Spinal cord (tissue), 10 donors: ENCODE data around the gene MAGT1. TPM values are rescaled to one million over a fixed set of nuclear protein-coding genes. Genes with fewer than 3 reads are reported as not detected.
A peak's percentile ranks its signal among the peaks of the same experiment; 100 is the strongest.
"Not testable (repeated sequence)": the region's sequence is repeated elsewhere in the genome, so short reads cannot be mapped to it uniquely, and the experiment has no call there.

ENCODE experiments used
- DNase-seq, 6 donors: peaks; one replicate each; pipeline versions ENCODE4 v3.0.0 to v3.0.0-alpha.2; 2013 to 2015; ENCODE audit warnings: low spot score in 6 of 6, low read depth in 4 of 6
- H3K27ac ChIP-seq: one replicate; pipeline ENCODE4 v1.5.1; 2013; ENCODE audit warnings: low read depth, low read length, control low read depth
- H3K27me3 ChIP-seq: one replicate; pipeline ENCODE4 v1.6.1; 2013; ENCODE audit warnings: low read length; ENCODE audit not compliant: control insufficient read depth, insufficient read depth
- H3K36me3 ChIP-seq: one replicate; pipeline ENCODE4 v1.6.1; 2013; ENCODE audit warnings: low read length; ENCODE audit not compliant: control insufficient read depth, insufficient read depth
- H3K4me1 ChIP-seq: one replicate; pipeline ENCODE4 v1.6.1; 2013; ENCODE audit warnings: low read length; ENCODE audit not compliant: control insufficient read depth, insufficient read depth
- H3K4me3 ChIP-seq: one replicate; pipeline ENCODE4 v1.5.1; 2013; ENCODE audit warnings: low read depth, low read length, control low read depth
- H3K9me3 ChIP-seq: one replicate; pipeline ENCODE4 v1.6.1; 2013; ENCODE audit warnings: low read length; ENCODE audit not compliant: control insufficient read depth, insufficient read depth
- WGBS: methylation state at CpG from one replicate; pipeline ENCODE4 v1.1.5; 2013; ENCODE audit warnings: missing lambda C conversion rate; ENCODE audit not compliant: insufficient coverage; 5-methylcytosine and 5-hydroxymethylcytosine counted together
- long read RNA-seq, 4 donors: transcript quantifications; one replicate each; lab custom pipeline, GENCODE V29; 2026
- polyA plus RNA-seq, 2 donors: library from polyadenylated mRNA; unstranded; fragments of 120-200 nt; gene quantifications; one replicate each; pipeline ENCODE4 v1.2.1, GENCODE V29; 2013; ENCODE audit not compliant: insufficient read length in 2 of 2
- total RNA-seq, 2 donors: library from RNA; depleted of rRNA in 1 of 2; stranded (reverse); fragments of 120-200 nt in 1 of 2; fragments of >200 nt in 1 of 2; gene quantifications; one replicate each; pipeline versions ENCODE4 v1.2.3 to v1.2.4, GENCODE V29; 2013 to 2014
- donor health status: healthy.

The MAGT1 gene
- total RNA-seq (10 to 100 TPM; 66.2 to 66.8 TPM), polyA plus RNA-seq (10 to 100 TPM; 31.3 to 35.4 TPM)
- long read RNA-seq, donor 1, full-length matches to known transcripts: 11 of 688 reads
- long read RNA-seq, donor 1, partial matches to known transcripts: 654 of 688 reads
- long read RNA-seq, donor 1, other reads (novel, unspliced or antisense): 23 of 688 reads
- long read RNA-seq, donor 2, full-length matches to known transcripts: 3 of 307 reads
- long read RNA-seq, donor 2, partial matches to known transcripts: 31 of 307 reads
- long read RNA-seq, donor 2, other reads (novel, unspliced or antisense): 273 of 307 reads
- long read RNA-seq, donor 3, full-length matches to known transcripts: 8 of 377 reads
- long read RNA-seq, donor 3, partial matches to known transcripts: 83 of 377 reads
- long read RNA-seq, donor 3, other reads (novel, unspliced or antisense): 286 of 377 reads
- long read RNA-seq, donor 4, full-length matches to known transcripts: 13 of 1,457 reads
- long read RNA-seq, donor 4, partial matches to known transcripts: 1,392 of 1,457 reads
- long read RNA-seq, donor 4, other reads (novel, unspliced or antisense): 52 of 1,457 reads

- Histone ChIP-seq H3K27ac (peak within 1 kb of the TSS; percentile 88), H3K9me3 (peaks cover 1% of the 10 kb centered on the region), H3K4me1 (peaks cover 5% of the 10 kb centered on the region), H3K4me3 (peak within 1 kb of the TSS; percentile 54), H3K27me3 (no peaks in the 10 kb centered on the region), H3K36me3 (no peaks in the 10 kb centered on the region)
- 32% methylated on average over 44 of the region's 49 CpGs for WGBS
- peak; percentile 82 to 99 (median 92) for DNase-seq
Observed at GRCh38 chrX:77894921-77895886, at the start of gene MAGT1. Gene MAGT1 (minus strand): TSS chrX:77895435. CDS start chrX:77895410, 25 bp downstream.

- not testable (repeated sequence) for DNase-seq
- WGBS: 100% methylated on average over 3 of the region's 6 CpGs
Observed at GRCh38 chrX:77945031-77945430, 49.8 kb upstream of the MAGT1 start.

GRCh38 chrX:77938083-77938680 lies 42.9 kb upstream of the MAGT1 start:
- no peaks in the 10 kb centered on the region for H3K9me3 ChIP-seq
- no peaks in the 10 kb centered on the region for H3K4me1 ChIP-seq
- H3K27me3 ChIP-seq: no peaks in the 10 kb centered on the region
- H3K36me3 ChIP-seq: no peaks in the 10 kb centered on the region
- H3K27ac ChIP-seq: no peak overlapping the region
- no peak for DNase-seq
- WGBS: no CpG with 5 or more reads among the region's 4 CpGs
- H3K4me3 ChIP-seq: no peak overlapping the region

More at GRCh38 chrX:77945031-77945430, 49.8 kb upstream of the MAGT1 start:
- H3K9me3 ChIP-seq, H3K27me3 ChIP-seq, H3K36me3 ChIP-seq, H3K4me3 ChIP-seq, H3K4me1 ChIP-seq, H3K27ac ChIP-seq: not testable (repeated sequence)

- no peak for DNase-seq
- H3K4me1 ChIP-seq: no peaks in the 10 kb centered on the region
- no peak overlapping the region for H3K4me3 ChIP-seq
- H3K27ac ChIP-seq: no peak overlapping the region
- WGBS: 93% methylated on average over 2 of the region's 3 CpGs
- H3K27me3 ChIP-seq: no peaks in the 10 kb centered on the region
- H3K9me3 ChIP-seq: no peaks in the 10 kb centered on the region
- peaks cover 2% of the 10 kb centered on the region for H3K36me3 ChIP-seq
Observed at GRCh38 chrX:77937291-77937690, 42.1 kb upstream of the MAGT1 start.

- Histone ChIP-seq H3K9me3 (no peaks in the 10 kb centered on the region), H3K27ac (no peak overlapping the region), H3K36me3 (peaks cover 2% of the 10 kb centered on the region), H3K4me3 (no peak overlapping the region), H3K27me3 (no peaks in the 10 kb centered on the region), H3K4me1 (no peaks in the 10 kb centered on the region)
- DNase-seq: no peak
Observed at GRCh38 chrX:77936299-77936698, 41.1 kb upstream of the MAGT1 start.

GRCh38 chrX:77935886-77936285 lies 40.7 kb upstream of the MAGT1 start:
- no peaks in the 10 kb centered on the region for H3K4me1 ChIP-seq
- DNase-seq: no peak
- WGBS: no CpG with 5 or more reads among the region's 1 CpG
- no peaks in the 10 kb centered on the region for H3K27me3 ChIP-seq
- no peaks in the 10 kb centered on the region for H3K9me3 ChIP-seq
- no peak overlapping the region for H3K4me3 ChIP-seq
- H3K36me3 ChIP-seq: peaks cover 2% of the 10 kb centered on the region
- H3K27ac ChIP-seq: no peak overlapping the region

- Histone ChIP-seq H3K27ac (no peak overlapping the region), H3K36me3 (peaks cover 2% of the 10 kb centered on the region), H3K4me3 (no peak overlapping the region), H3K4me1 (no peaks in the 10 kb centered on the region), H3K9me3 (no peaks in the 10 kb centered on the region), H3K27me3 (no peaks in the 10 kb centered on the region)
- no peak for DNase-seq
- no CpG with 5 or more reads among the region's 1 CpG for WGBS
Observed at GRCh38 chrX:77930581-77930980, 35.3 kb upstream of the MAGT1 start.

GRCh38 chrX:77925764-77926163 lies 30.5 kb upstream of the MAGT1 start:
- WGBS: no CpG with 5 or more reads among the region's 3 CpGs
- no peak overlapping the region for H3K27ac ChIP-seq

GRCh38 chrX:77924320-77924859 lies 29.2 kb upstream of the MAGT1 start:
- no peak overlapping the region for H3K27ac ChIP-seq
- H3K9me3 ChIP-seq: no peaks in the 10 kb centered on the region
- WGBS: 100% methylated on average over 2 of the region's 8 CpGs
- no peak overlapping the region for H3K4me3 ChIP-seq
- no peaks in the 10 kb centered on the region for H3K4me1 ChIP-seq
- no peaks in the 10 kb centered on the region for H3K27me3 ChIP-seq
- no peaks in the 10 kb centered on the region for H3K36me3 ChIP-seq
- DNase-seq: no peak

More at GRCh38 chrX:77925764-77926163, 30.5 kb upstream of the MAGT1 start:
- DNase-seq: no peak
- H3K27me3 ChIP-seq: no peaks in the 10 kb centered on the region
- H3K4me3 ChIP-seq: no peak overlapping the region
- H3K36me3 ChIP-seq: no peaks in the 10 kb centered on the region
- no peaks in the 10 kb centered on the region for H3K9me3 ChIP-seq
- no peaks in the 10 kb centered on the region for H3K4me1 ChIP-seq
